GM18909 (cell line): ENCODE results near the gene GRAMD1B.

Experiments
- ATAC-seq: cut with Tn5 transposase; IDR thresholded peaks from one replicate; pipeline ENCODE4 v1.9.1; 2021; ENCODE audit warnings: mild to moderate bottlenecking; ENCODE audit not compliant: unreplicated experiment, poor library complexity

The GRAMD1B gene

DNA sequence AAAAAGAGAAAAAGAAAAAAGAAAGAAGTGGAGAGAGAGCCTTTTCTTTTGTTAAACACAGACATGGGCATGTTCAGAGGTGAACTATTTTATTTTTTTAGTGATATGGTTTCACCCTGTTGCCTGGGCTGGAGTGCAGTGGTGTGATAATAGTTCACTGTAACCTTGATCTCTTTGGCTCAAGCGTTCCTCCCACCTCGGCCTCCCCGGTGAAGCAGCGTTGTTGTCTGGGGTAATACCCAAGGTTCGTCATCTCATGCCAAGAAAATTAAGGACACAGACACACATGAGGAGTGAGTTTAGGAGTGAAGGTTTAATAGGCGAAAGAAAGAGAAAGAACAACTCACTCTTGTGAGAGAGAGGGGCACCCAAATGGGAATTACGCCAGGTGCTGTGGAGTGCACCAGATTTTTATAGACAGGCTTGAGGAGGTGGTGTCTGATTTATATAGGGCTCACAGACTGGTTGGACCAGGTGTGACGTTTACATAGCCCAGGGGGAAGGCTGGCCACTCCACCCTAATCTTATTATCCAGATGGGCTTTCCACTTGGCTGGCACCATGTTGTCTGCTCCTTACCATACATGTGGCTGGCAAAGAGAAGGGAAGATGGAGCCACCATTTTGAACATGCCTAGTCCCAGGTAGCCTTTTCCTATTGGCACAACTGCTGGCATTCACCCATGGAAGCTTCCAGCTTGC, 42.3 kb downstream of the GRAMD1B start:
- ATAC-seq: no peak

DNA sequence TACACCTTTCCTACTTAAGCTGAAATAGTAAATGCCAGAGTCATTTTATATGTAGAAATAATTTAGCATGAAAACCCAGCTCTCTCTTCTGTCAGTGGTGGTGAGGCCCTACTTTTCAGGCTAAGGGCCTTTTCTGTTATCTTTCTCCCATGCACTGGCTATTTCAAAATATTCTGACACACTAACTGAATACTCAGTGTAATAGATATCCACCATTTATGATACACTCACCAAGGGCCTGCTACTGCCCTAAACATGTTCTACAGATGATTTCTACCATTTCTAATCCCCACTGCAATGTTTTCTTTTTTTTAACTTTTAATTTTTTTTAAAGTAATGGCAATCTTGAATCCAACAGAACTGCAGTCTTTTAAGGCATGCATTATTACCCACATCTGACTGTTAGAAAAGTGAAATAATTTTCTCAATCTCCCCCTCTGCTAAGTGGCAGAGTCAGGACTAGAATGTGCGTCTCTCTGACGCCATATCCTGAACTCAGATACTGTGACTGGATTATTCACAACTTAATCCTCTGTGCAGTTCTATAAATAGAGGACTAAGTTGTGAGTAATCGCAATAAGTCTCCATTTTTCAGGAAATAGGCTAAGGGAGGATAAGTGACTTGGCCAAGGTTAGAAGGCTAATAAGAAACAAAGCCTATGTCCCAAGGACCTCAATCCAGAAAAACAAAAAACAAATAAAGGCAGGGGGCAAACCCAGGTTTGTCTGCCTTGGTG, 44.0 kb downstream of the GRAMD1B start:
- ATAC-seq: no peak

DNA sequence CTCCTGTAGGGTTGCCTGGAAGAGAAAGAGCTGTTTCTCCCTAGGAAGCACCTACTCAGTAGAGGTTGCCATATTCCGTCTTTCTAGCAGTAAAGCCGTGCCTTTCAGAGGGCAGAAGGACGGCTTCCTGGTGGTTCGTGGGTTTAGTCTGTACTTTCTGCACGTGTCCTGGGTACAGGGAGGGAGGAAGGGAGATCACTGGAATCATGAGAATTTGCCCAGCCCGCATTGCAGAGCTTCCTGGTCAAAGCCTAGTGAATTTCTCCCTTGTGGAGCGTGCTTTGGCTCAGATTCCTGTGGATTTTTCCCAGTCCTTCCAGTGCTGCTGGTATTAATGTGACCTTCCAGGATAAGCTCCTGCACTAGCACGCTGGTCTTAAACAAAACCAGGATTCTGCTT, 44.9 kb downstream of the GRAMD1B start:
- no peak for ATAC-seq

DNA sequence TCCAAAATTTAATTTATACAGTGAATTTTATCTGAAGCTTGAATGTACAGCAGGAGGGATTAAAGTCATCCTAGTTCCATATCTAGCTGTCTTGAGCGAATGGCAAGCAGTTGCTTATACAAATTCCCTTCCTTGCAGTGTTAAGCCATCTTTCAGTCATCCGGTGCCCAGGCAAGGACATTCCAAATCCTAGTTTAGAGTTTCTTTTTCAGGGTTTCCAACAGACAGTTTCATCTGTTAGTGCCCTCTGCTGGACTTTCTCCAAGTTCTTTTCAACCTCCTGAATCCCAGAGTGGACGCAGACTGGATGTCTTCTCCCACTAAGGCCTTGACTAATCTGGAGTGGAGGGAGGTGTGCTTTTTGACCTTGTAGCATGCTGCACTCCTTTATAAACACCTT, 45.4 kb downstream of the GRAMD1B start:
- ATAC-seq: no peak

DNA sequence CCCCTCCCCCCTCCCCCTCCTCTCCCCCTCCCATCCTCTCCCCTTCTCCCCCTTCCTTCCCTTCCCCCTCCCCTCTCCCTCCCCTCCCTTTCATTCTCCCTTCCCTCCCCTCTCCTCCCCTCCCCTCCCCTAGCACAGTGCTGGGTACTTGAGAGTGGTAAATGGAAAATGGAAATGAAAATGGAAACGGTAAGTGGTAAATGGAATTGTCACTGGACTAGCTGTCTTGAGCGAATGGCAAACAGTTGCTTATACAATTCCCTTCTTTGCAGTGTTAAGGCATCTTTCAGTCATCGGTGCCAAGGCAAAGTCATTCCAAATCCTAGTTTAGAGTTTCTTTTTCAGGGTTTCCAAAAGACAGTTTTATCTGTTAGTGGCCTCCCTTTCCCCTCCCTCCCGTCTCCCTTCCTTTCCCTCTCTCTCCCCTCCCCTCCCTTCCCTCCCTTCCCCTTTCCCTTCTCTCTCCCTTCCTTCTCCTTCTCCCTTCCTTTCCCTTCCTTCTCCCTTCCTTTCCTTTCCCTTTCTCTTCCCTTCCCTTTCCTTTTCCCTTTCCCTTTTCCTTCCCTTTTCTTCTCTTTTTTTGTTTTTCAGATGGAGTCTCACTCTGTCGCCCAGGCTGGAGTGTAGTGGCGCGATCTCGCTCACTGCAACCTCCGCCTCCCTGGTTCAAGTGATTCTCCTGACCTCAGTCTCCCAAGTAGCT, 47.3 kb downstream of the GRAMD1B start:
- ATAC-seq: no peak

DNA sequence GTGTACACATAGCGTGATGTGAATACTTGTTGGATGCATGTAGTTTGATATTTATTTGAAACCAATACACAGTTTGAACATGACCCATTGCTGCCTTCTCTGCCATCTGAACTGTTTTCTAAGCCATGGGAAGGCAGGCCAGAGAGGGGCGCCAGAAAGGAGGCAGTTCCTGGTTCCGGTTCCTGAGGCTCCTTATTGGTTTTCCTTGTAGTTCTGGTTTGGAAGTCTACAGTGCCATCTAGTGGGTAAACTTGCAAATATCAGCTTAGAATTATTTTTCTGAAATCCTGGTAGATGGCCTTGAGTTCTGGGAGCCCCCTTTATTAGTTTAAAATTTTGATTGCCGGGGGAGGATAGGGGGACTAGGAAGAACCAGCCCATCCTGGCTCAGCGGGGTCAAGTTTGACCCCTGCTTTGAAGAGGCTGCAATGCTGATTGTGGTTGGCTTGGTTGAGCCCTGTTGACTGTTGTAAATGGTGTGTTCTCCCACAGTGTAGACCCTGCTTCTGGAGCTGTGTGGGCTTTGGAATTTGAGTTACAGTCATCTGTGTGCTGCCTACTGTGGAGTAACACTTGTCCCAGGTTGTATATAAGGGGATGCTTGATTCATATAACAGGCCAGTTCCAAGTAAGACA, 48.4 kb downstream of the GRAMD1B start:
- no peak for ATAC-seq

DNA sequence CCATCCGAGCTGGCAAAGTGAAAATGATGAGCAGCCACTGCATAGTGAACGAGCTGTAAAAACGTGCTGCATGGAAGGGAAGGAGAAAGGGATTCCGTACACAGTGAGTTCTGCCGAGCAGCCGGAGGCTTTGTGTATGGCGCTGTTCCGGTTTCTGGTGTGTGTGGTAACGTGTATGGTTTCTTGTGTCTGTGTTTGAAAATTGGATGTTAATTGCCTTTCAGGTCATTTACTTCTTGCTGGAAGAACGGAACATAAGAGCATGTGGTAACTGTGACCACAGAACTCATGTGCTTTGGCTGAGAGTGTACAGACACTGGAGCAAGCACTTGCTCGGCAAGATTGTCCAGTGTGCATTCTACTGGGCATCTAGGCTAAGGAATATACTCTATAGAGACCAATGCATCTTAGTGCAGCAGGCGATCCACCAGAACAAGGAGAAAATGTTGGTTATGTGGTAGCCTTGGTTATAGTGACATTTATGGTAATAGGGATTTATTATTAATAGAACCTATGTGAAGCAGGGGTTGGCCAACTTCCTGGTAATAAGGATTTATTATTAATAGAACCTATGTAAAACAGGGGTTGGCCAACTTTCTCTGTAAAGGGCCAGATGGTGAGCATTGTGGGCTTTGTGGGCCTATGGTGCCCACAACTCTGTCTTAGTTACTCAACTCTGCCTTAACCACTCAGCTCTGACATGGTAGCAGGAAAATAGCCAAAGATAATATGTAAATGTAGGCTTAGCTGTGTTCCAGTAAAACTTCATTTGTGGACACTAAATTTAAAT, 49.2 kb downstream of the GRAMD1B start:
- ATAC-seq: peak; percentile 77

DNA sequence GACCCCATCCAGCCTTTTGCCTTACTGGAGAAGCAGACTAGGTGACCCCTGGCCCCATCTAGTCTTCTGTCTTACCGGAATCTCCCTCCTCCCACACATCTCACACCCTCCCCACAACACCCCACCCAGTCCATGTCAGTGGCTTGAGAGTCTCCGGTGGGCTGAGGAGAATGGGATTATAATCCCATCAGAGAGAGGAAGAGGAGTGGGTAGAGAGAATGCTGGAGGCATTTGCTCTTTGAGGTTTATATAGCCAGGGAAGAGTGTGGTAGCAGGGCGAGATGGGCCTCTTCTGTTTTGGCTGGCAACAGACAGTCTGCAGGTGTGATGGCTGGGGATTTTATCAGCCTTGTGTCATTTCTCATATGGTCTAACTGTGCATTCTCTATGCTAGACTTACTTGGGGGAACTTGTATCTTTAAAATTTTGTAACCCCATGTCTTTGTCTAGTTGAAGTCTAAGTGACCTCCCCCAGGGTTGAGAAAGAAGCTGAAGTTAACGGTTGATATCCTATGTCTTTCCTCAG, 50.3 kb downstream of the GRAMD1B start:
- ATAC-seq: peak; percentile 42

DNA sequence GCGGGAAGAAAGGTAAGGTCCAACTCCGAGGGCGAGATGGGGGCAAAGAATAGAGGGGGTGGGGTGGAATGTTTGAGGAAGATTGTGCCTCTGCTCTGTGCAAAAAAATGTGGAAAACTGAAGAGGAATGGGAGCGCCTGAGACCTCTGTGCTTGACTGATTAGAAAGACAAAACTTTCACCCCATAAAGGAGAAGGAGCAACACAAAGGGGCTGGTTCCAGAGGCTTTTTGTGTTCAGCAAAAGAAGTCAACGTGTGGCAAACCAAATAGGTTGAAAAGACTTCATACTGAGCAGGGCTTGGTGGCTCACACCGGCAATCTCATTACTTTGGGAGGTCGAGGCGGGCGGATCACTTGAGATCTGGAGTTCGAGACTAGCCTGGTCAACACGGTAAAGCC, 50.8 kb downstream of the GRAMD1B start:
- ATAC-seq: no peak

DNA sequence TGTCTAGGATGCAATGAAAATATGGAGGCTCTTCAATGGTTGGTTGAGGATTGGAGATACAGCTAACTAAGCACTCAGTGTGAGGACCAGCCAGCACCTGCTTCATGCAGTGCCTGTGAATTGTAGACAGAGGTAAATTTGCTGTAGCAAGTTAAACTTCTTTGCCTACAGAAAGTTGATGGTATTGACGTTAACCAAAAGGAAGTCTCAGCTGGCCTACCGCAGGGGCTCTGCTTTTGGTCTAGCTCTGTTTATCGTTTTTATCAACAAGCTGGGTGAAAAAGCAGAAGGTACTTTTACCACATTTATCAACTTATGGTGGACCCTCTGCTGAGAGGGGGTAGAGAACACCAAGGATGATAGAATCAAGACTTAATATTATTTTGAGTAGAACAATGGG, 51.6 kb downstream of the GRAMD1B start:
- ATAC-seq: no peak

DNA sequence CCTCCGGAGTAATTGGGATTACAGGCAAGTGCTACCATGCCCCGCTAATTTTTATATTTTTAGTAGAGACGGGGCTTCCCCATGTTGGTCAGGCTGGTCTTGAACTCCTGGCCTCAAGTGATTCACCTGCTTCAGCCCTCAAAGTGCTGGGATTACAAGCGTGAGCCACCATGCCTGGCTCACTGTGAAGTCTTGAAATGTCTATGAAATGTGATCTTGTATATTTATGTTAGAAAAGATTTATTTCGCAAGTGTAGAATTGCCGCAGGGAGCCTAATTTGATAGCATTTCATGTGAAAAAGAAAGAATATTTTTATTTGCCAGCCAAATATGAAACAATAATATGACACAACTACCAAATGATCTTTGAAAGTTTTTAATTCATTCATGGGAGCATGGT, 52.1 kb downstream of the GRAMD1B start:
- no peak for ATAC-seq

DNA sequence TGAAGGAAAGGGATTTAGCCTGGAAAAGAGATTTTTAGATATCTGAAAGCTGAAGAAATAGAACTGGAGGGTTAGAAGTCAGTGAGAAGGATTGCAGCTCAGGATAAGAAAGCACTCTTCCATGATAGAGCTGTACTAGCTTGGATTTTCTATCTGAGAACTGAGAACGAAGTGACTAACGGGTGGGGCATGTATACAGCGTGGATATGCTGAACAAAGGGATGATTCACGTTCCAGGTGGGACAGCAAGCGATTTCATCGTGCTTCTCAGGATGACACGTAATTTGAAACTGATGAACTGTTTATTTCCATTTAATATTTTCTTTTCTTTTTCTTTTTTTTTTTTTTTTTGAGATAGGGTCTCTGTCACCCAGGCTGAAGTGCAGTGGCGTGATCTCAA, 53.0 kb downstream of the GRAMD1B start:
- no peak for ATAC-seq

DNA sequence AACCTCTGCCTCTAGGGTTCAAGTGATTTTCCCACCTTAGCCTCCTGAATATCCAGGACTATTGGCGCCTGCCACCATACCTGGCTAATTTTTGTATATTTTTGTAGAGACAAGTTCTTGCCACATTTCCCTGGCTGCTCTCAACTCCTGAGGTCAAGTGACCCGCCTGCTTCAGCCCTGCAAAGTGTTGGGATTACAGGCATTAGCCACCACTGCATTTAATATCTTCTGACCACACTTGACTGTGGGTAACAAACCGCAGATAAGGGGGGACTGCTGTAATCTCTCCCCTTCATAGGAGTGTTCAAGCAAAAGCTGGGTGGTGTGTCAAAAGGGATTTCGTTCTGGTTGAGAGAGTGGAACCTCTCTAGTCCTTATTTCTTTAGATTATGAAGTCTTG, 53.4 kb downstream of the GRAMD1B start:
- no peak for ATAC-seq

DNA sequence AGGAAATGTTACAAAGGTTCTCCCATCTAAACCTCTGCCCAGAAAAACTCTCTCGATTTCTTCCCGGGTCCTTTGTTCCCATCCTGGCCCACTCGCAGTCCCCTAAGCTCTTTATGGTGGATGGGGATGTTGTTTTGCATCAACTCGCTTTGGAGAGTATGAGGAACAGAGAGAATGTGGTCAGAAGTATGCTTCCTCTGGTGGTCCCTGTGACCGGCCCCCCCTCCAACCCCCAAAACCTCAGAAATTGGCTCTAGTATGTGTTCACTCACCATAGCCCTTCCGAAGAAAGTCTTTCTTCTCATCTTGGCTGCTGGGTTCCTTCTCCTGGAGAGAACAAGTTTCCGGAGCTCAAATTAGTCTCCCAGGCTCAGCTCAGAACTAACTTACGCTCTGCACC, 54.4 kb downstream of the GRAMD1B start:
- ATAC-seq: no peak

DNA sequence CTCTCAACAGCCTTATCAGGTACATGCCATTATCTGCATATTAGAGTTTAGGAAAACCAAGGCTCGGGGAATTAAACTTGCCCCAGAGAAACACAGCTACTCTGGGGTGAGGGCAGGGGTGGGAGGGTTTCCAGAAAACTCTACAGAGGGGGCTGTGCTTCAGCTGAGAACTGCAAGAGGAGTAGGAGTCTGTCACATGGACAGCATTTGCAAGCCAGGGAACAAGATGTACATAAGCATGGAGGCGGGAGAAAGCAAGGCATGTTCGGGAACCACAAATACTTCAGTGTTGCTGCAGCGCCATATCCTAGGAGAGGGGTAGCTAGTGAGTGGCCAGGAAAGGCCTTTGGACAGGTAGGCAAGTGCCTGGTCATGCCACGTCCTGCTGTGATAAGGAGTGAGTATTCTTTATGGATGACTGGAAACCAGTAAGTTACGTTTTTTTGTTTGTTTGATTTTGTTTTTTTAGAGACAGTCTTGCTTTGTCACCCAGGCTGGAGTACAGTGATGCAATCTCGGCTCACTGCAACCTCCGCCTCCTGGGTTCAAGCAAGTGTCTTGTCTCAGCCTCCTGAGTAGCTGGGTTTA, 57.2 kb downstream of the GRAMD1B start:
- ATAC-seq: no peak

DNA sequence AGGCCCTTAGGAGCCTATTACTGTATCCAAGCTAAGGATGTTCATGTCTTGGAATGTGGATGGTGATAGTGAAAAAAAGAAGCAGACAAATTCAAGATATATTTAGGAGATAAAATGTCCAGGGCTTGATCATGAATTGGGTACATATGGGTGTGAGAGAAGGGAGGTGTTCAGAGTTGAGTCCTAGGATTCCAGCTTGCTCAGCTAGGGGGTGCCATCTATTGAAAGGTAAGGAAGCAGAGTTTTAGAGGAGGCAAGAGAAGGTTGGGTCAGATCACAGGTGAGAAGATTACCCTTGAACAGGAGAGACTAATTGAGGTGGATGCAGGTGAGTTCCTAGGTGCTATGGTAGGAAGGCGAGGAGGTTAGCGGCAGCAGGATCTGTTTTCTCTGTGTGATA, 60.5 kb downstream of the GRAMD1B start:
- no peak for ATAC-seq

DNA sequence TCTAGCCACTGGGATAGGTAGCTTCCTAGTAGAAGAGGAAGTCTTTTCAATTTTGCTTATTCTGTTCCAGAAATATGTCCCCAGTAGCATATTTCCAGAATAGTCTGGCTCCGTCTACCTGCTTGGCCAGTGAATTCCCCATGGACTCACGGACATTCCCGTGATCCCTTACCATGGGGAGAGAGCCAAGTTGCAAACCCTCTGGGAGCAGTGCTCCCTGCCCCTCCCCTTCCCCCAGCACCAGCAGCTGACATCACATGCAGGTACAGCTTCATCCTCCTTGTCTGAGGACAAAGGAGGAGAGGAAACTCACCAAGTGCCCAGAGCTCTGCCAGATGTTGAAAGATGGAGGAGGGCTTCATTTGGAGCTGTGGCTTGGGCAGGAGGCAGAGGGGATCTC, 61.2 kb downstream of the GRAMD1B start:
- ATAC-seq: no peak

DNA sequence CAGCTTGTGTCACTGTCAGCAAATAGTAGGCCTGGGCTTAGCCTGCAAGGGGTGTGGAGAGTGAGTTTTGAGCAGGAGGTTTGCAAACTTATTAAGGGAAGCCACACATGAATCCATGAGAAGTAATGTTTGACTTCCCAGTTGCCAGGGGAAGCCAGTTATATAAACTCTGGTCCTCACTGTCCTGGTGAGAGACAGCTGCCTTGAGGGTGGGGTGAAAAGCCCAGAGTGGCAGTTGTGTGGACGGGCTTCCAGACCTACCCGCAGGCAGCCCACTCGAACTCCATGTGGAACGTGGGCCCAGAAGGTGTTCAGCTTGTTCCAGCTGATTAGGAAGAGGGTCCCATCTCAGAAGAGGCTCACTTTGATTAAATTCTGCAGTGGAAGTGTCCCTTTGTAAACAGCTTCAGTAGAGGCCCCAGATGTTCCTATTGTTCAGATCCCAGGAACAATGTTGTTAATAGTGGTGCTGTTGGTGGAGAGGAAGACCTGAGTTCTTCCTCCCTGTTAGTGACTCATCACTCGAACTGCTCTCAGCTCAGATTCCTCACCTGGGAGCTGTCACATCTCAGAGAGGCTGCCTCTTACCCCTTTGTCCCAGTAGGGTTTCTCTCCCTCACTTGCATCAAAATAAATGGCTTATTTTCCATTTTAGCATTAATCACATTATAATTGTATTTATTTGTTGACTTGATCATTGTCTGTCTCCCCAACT, 63.4 kb downstream of the GRAMD1B start:
- ATAC-seq: no peak
